ENCODE results near the gene ABCA13.

DNA sequence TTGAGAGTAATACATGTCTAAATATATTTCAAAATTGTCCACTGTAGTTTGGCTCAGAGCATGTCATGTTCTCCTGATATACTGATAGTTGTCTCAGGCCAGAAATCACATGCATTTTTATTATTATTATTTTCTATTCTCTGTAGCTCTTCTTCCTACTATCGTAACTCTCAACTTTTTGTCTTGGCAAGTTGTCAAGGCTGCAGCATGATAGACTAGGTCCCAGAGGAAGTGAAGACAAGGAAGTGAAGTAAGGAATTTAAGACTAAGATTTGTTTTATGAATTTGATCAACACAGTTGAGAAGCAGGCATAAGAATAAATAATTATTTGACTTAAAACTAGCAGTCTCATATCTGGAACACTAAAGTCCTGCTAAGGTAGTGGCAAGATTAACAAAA is 369.5 kb downstream of the ABCA13 start:
- TF ChIP-seq, protein P1, sequence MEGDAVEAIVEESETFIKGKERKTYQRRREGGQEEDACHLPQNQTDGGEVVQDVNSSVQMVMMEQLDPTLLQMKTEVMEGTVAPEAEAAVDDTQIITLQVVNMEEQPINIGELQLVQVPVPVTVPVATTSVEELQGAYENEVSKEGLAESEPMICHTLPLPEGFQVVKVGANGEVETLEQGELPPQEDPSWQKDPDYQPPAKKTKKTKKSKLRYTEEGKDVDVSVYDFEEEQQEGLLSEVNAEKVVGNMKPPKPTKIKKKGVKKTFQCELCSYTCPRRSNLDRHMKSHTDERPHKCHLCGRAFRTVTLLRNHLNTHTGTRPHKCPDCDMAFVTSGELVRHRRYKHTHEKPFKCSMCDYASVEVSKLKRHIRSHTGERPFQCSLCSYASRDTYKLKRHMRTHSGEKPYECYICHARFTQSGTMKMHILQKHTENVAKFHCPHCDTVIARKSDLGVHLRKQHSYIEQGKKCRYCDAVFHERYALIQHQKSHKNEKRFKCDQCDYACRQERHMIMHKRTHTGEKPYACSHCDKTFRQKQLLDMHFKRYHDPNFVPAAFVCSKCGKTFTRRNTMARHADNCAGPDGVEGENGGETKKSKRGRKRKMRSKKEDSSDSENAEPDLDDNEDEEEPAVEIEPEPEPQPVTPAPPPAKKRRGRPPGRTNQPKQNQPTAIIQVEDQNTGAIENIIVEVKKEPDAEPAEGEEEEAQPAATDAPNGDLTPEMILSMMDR (IDR thresholded peaks at IDR 0.05), result no peak
- TF ChIP-seq SIN3A (IDR thresholded peaks at IDR 0.05; ENCODE audit: borderline replicate concordance, low read depth, low read length) (no peak), YY1 (IDR thresholded peaks at IDR 0.05; ENCODE audit: low read depth) (no peak), POLR2AphosphoS5 (IDR thresholded peaks at IDR 0.05; ENCODE audit: low read depth, low read length) (no peak), RFX5 (IDR thresholded peaks at IDR 0.05; ENCODE audit: low read length) (no peak), RAD21 (IDR thresholded peaks at IDR 0.05; ENCODE audit: low read length) (no peak), EZH2phosphoT487 (IDR thresholded peaks at IDR 0.05; ENCODE audit: borderline replicate concordance, low read depth) (no peak), EP300 (IDR thresholded peaks at IDR 0.05; ENCODE audit: borderline replicate concordance in 1 of 2, low read depth in 1 of 2, low read length in 1 of 2) (no peak), TAF1 (IDR thresholded peaks at IDR 0.05; ENCODE audit: borderline replicate concordance, low read depth, low read length) (no peak), TCF12 (IDR thresholded peaks at IDR 0.05) (no peak), NFIC (IDR thresholded peaks at IDR 0.05; ENCODE audit: borderline replicate concordance) (no peak), SMC3 (IDR thresholded peaks at IDR 0.05; ENCODE audit: low read depth, low read length) (no peak), FOXM1 (IDR thresholded peaks at IDR 0.05; ENCODE audit: low read depth) (no peak)
- TF ChIP-seq, protein P2, sequence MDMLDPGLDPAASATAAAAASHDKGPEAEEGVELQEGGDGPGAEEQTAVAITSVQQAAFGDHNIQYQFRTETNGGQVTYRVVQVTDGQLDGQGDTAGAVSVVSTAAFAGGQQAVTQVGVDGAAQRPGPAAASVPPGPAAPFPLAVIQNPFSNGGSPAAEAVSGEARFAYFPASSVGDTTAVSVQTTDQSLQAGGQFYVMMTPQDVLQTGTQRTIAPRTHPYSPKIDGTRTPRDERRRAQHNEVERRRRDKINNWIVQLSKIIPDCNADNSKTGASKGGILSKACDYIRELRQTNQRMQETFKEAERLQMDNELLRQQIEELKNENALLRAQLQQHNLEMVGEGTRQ (IDR thresholded peaks at IDR 0.05; ENCODE audit: borderline replicate concordance, low read depth, low read length), result no peak
